B cell (primary cell): ENCODE measurements around the gene TLX2. TPM values are rescaled to one million over a fixed set of nuclear protein-coding genes. Genes with fewer than 3 reads are reported as not detected.

Experiments used
- ATAC-seq: fragments of 200-7000 bp; cut with Tn5 transposase; one replicate; pipeline ENCODE4 v1.10.0; 2021; ENCODE audit warnings: low read depth, mild to moderate bottlenecking, moderate number of reproducible peaks, moderate library complexity
- CTCF ChIA-PET: fragments of 350-600 bp; sonication (Branson Sonifier 250); formaldehyde crosslinking; loops from one replicate; lab custom pipeline; 2021; ENCODE audit warnings: antibody characterized with exemption, inconsistent platforms; lab: Charles Lee
- POLR2A ChIA-PET: fragments of 350-600 bp; sonication (Branson Sonifier 250); formaldehyde crosslinking; loops from one replicate; lab custom pipeline; 2021; ENCODE audit warnings: antibody characterized with exemption; lab: Charles Lee
- DNase-seq: peaks from one replicate; pipeline ENCODE4 v3.0.0; 2013
- H2AFZ ChIP-seq: 2 replicates; pipeline ENCODE4 v1.6.1; 2012; ENCODE audit warnings: mild to moderate bottlenecking, low read depth, low read length; ENCODE audit not compliant: insufficient read depth, poor library complexity, severe bottlenecking
- H3K27ac ChIP-seq, 2 donors: 1 replicate in 1 of 2; 2 replicates in 1 of 2; pipeline ENCODE4 v1.5.1; 2012 to 2013; ENCODE audit warnings: low read length in 2 of 2, mild to moderate bottlenecking in 2 of 2, moderate library complexity in 1 of 2
- H3K27me3 ChIP-seq, 4 experiments: fragments of 200-600 bp in 1 of 4; sonication (generic) in 1 of 4; replicated peaks in 1 of 4; 1 replicate in 2 of 4; 2 replicates in 2 of 4; pipeline versions ENCODE4 v1.6.1 to v1.7.0; 2013 to 2016; ENCODE audit warnings: low read length in 3 of 4, mild to moderate bottlenecking in 2 of 4, mixed read lengths in 1 of 4, moderate library complexity in 1 of 4; ENCODE audit not compliant: insufficient read depth in 4 of 4, control insufficient read depth in 3 of 4; ENCODE audit errors: control extremely low read depth in 1 of 4
- H3K36me3 ChIP-seq, 2 experiments: replicated peaks in 1 of 2; 1 replicate in 1 of 2; 2 replicates in 1 of 2; pipeline versions ENCODE4 v1.6.1 to v1.7.1; 2013; ENCODE audit warnings: low read length in 1 of 2; ENCODE audit not compliant: insufficient read depth in 2 of 2, control insufficient read depth in 1 of 2; ENCODE audit errors: control extremely low read depth in 1 of 2, extremely low read depth in 1 of 2
- H3K4me1 ChIP-seq, 2 donors: fragments of 200-600 bp in 1 of 2; sonication (generic) in 1 of 2; 1 replicate in 1 of 2; 2 replicates in 1 of 2; pipeline versions ENCODE4 v1.5.1 to v1.6.1; 2013 to 2017; ENCODE audit warnings: low read length in 2 of 2; ENCODE audit not compliant: control insufficient read depth in 2 of 2, insufficient read depth in 2 of 2
- H3K4me2 ChIP-seq: replicated peaks from 2 replicates; pipeline ENCODE3; 2012; ENCODE audit warnings: mild to moderate bottlenecking, low read depth, low read length; ENCODE audit not compliant: poor library complexity, severe bottlenecking
- H3K4me3 ChIP-seq, 5 experiments: fragments of 200-600 bp in 1 of 5; sonication (generic) in 1 of 5; 1 replicate in 3 of 5; 2 replicates in 2 of 5; pipeline versions ENCODE4 v1.5.1 to v1.7.0; 2011 to 2016; ENCODE audit warnings: low read length in 4 of 5, mild to moderate bottlenecking in 4 of 5, low read depth in 2 of 5, control low read depth in 1 of 5, moderate library complexity in 1 of 5; ENCODE audit not compliant: insufficient read depth in 1 of 5; ENCODE audit errors: control extremely low read depth in 1 of 5, extremely low read depth in 1 of 5
- H3K79me2 ChIP-seq: fragments of 200-600 bp; sonication (generic); one replicate; pipeline ENCODE4 v1.6.0; 2016; ENCODE audit warnings: low read length; ENCODE audit not compliant: control insufficient read depth, insufficient read depth
- H3K9ac ChIP-seq: fragments of 200-600 bp; sonication (generic); 2 replicates; pipeline ENCODE4 v1.6.1; 2017; ENCODE audit warnings: mild to moderate bottlenecking, low read length, moderate library complexity
- H3K9me3 ChIP-seq, 3 donors: one replicate each; pipeline versions ENCODE4 v1.6.1 to v1.7.1; 2013; ENCODE audit warnings: low read length in 2 of 3; ENCODE audit not compliant: control insufficient read depth in 2 of 3, insufficient read depth in 1 of 3; ENCODE audit errors: control extremely low read depth in 1 of 3
- H4K20me1 ChIP-seq: 2 replicates; pipeline ENCODE4 v1.6.0; 2012; ENCODE audit warnings: mild to moderate bottlenecking, low read length; ENCODE audit not compliant: insufficient read depth, control insufficient read depth, poor library complexity, severe bottlenecking
- H3K27ac Mint-ChIP-seq: one replicate; pipeline ENCODE4 v1.8.0; 2021; ENCODE audit warnings: mixed read lengths
- H3K27me3 Mint-ChIP-seq: one replicate; pipeline ENCODE4 v1.8.0; 2021; ENCODE audit warnings: mixed read lengths
- H3K4me1 Mint-ChIP-seq: one replicate; pipeline ENCODE4 v1.8.0; 2021; ENCODE audit warnings: mixed read lengths
- H3K4me3 Mint-ChIP-seq: one replicate; pipeline ENCODE4 v1.8.0; 2021; ENCODE audit warnings: mixed read lengths
- H3K9me3 Mint-ChIP-seq: one replicate; pipeline ENCODE4 v1.8.0; 2022; ENCODE audit warnings: mixed read lengths; ENCODE audit not compliant: insufficient read depth
- CTCF ChIP-seq: fragments of 200-600 bp; IDR thresholded peaks from one replicate; pipeline ENCODE4 v1.8.0; 2022; ENCODE audit warnings: antibody characterized with exemption, mild to moderate bottlenecking
- EZH2 ChIP-seq: IDR thresholded peaks from 2 replicates; pipeline ENCODE4 v1.6.1; 2012; ENCODE audit warnings: borderline replicate concordance, low read depth, mild to moderate bottlenecking, moderate library complexity, low read length; ENCODE audit not compliant: insufficient read depth, poor library complexity, severe bottlenecking
- WGBS: methylation state at CpG from one replicate; pipeline ENCODE4 v1.1.5; 2013; ENCODE audit warnings: missing lambda C conversion rate; ENCODE audit not compliant: insufficient coverage; 5-methylcytosine and 5-hydroxymethylcytosine counted together
- intact Hi-C: fragments of 100-400 bp; cut with micrococcal nuclease; formaldehyde crosslinking; loops from one replicate; pipeline ENCODE4 v1.10.0; 2022
- polyA plus RNA-seq: library from polyadenylated mRNA; depleted of rRNA; stranded (reverse); fragments of >200 nt; gene quantifications from 2 replicates; pipeline ENCODE4 v1.2.3, GENCODE V29; 2012
- total RNA-seq, 2 donors: library from RNA; stranded (reverse); fragments of 120-200 nt in 1 of 2; gene quantifications; 1 replicate in 1 of 2; 2 replicates in 1 of 2; pipeline versions ENCODE4 v1.2.3 to v1.2.4, GENCODE V29; 2013 to 2022

Gene TLX2
- total and polyA plus RNA-seq, 2 donors (not counting 1 experiment from before 2014, with no cell fraction given) = 0.06 TPM; not detected in 1

GRCh38 chr2:74515271-74515980 is 1.2 kb downstream of the TLX2 start:
- Mint-ChIP-seq H3K4me1 (peaks cover 28% of the 10 kb centered on the region), H3K4me3 (peak overlapping the region; percentile 82), H3K27me3 (peaks cover 68% of the 10 kb centered on the region), H3K27ac (peak overlapping the region; percentile 26), H3K9me3 (no peaks in the 10 kb centered on the region)
- peak overlapping the region in 4 of 5 experiments; percentile 15 to 68 (median 54) for H3K4me3 ChIP-seq
- intact Hi-C loops = no loop called here
- peak overlapping the region; percentile 96 for H3K4me2 ChIP-seq
- 5% methylated on average over 60 of the region's 60 CpGs for WGBS
- H3K27ac ChIP-seq = no peak overlapping the region
- peak; percentile 56 for TF ChIP-seq EZH2
- TF ChIP-seq CTCF = no peak
- ATAC-seq (peak; percentile 22), DNase-seq (peak; percentile 66)
- peaks cover 0 to 31% (median 1%) of the 10 kb centered on the region in 3 donors for H3K9me3 ChIP-seq
- ChIA-PET POLR2A (interaction anchor here (0.9 to 1.7 kb wide), 4 partner anchors 11 to 53 kb away, joined by 3 to 7 read pairs (median 4); partner anchors contain the start of genes AUP1, HTRA2 and LBX2), CTCF (interaction anchor here (1.6 kb wide), 1 partner anchor 72 kb away, joined by 4 read pairs; no protein-coding TSS in a partner anchor)
- peak overlapping the region; percentile 71 for H2AFZ ChIP-seq
- no peaks in the 10 kb centered on the region for H3K79me2 ChIP-seq
- peaks cover 36 to 50% of the 10 kb centered on the region in 2 donors for H3K4me1 ChIP-seq
- no peaks in the 10 kb centered on the region for H3K36me3 ChIP-seq
- peaks cover 6% of the 10 kb centered on the region for H4K20me1 ChIP-seq
- H3K9ac ChIP-seq = peak overlapping the region; percentile 67
- peaks cover 2 to 94% (median 69%) of the 10 kb centered on the region in 4 experiments for H3K27me3 ChIP-seq
